Ishikawa (cell line): ENCODE measurements around the gene RBP3.

Experiments
- MAX ChIP-seq: IDR thresholded peaks from 2 replicates; pipeline ENCODE4 v1.6.1; 2012
- TCF12 ChIP-seq: IDR thresholded peaks from 2 replicates; pipeline ENCODE4 v1.6.1; 2012; ENCODE audit warnings: low read depth

GRCh38 chr10:47307381-47307780, 40.8 kb upstream of the RBP3 start:
- no peak for TF ChIP-seq TCF12
- no peak for TF ChIP-seq MAX
